ENCODE results near the gene DVL2.

DNA sequence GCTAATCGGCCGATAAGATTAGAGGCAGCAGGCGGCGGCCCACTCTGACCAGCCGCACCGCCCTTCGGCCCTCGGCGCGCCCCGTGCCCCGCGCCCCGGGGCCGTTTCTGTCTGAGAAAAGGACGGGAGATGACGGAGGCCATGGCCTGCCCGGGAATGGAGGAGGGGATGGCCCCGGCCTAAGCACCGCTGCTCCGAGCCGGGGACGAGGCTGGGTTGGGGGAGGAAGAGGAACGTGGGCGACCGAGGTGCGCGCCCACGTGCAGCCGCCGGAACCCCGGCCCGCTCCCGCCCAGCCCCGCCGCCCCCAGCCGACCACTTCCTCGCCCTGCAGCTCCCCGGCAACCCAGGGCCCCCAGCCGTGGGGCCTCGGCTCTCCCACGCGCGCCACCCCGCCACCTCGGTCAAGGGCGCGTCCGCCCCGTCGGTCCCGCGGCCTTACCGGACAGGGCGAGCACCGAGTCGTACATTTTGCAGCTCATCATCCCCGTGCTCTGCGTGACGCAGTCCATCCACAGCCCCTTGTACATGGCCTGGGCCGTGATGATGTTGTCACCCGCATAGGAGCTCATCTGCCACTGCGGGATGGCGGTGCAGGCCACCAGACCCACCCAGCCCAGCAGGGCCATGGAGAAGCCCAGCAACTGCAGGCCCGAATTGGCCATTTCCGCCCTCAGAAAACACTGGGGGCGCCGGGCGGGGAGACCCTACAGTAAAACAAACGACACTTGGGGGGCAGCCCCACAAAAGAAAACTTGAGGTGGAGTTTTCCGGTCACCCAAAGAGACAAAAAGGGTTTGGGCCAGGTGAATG, 27.3 kb upstream of the DVL2 start:
- TF ChIP-seq, protein P1, sequence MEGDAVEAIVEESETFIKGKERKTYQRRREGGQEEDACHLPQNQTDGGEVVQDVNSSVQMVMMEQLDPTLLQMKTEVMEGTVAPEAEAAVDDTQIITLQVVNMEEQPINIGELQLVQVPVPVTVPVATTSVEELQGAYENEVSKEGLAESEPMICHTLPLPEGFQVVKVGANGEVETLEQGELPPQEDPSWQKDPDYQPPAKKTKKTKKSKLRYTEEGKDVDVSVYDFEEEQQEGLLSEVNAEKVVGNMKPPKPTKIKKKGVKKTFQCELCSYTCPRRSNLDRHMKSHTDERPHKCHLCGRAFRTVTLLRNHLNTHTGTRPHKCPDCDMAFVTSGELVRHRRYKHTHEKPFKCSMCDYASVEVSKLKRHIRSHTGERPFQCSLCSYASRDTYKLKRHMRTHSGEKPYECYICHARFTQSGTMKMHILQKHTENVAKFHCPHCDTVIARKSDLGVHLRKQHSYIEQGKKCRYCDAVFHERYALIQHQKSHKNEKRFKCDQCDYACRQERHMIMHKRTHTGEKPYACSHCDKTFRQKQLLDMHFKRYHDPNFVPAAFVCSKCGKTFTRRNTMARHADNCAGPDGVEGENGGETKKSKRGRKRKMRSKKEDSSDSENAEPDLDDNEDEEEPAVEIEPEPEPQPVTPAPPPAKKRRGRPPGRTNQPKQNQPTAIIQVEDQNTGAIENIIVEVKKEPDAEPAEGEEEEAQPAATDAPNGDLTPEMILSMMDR (IDR thresholded peaks at IDR 0.05), result no peak
- TF ChIP-seq POLR2AphosphoS5 (IDR thresholded peaks at IDR 0.05) (peak in 1 of 3 donors; percentile 19), POLR2A (IDR thresholded peaks at IDR 0.05) (no peak)
